GM04503 (cell line): ENCODE measurements around the gene KIFC3.
"Not testable (repeated sequence)": the region's sequence is repeated elsewhere in the genome, so short reads cannot be mapped to it uniquely, and the experiment has no call there.

Experiments used
- DNase-seq: peaks from one replicate; pipeline ENCODE4 v3.0.0-alpha.2; 2012; ENCODE audit warnings: low read depth

Gene KIFC3, protein sequence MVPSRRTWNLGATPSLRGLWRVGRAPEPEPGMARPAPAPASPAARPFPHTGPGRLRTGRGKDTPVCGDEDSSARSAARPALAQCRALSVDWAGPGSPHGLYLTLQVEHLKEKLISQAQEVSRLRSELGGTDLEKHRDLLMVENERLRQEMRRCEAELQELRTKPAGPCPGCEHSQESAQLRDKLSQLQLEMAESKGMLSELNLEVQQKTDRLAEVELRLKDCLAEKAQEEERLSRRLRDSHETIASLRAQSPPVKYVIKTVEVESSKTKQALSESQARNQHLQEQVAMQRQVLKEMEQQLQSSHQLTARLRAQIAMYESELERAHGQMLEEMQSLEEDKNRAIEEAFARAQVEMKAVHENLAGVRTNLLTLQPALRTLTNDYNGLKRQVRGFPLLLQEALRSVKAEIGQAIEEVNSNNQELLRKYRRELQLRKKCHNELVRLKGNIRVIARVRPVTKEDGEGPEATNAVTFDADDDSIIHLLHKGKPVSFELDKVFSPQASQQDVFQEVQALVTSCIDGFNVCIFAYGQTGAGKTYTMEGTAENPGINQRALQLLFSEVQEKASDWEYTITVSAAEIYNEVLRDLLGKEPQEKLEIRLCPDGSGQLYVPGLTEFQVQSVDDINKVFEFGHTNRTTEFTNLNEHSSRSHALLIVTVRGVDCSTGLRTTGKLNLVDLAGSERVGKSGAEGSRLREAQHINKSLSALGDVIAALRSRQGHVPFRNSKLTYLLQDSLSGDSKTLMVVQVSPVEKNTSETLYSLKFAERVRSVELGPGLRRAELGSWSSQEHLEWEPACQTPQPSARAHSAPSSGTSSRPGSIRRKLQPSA

DNA sequence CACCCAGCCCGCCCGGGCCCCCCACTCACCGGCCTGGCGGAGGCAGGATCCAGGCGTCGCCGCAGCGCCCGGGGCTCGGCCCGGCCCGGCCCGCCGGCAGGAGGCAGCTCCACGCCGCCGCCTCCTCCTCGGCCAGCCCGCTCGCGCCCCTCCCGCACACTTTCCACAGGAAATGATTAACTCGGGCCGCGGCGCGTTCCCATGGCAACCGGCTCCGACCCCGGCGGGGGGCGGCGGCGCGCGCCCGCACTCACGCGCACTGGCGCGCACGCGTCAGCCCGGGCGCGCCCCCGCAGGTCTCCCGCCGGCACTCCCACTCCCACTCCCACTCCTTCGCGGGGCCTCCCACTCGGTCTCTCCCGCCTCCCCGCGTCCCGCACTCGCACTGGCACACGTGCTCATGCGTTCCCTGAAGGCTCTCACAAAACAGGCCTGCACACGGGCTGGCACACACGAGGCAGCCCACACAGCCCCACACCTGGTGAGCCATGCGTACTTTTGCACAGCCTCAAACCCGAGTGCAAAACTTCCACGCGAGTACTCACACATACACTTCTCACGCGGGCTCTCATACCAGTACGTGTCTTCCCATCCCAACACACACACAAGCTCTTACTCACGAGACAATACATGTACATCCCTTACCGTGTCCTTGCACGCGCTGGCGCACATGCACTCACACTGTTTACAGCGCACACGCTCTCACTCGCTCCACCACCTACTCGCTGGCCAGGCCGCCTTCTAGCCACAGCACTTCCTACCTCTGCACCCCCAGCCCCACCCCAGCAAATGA lies at the start of gene KIFC3:
Gene KIFC3, minus strand, starts transcription at position 151 of the 793 bp plus-strand sequence. CDS start 4,248 bp downstream, outside the sequence.
- DNase-seq = no peak

DNA sequence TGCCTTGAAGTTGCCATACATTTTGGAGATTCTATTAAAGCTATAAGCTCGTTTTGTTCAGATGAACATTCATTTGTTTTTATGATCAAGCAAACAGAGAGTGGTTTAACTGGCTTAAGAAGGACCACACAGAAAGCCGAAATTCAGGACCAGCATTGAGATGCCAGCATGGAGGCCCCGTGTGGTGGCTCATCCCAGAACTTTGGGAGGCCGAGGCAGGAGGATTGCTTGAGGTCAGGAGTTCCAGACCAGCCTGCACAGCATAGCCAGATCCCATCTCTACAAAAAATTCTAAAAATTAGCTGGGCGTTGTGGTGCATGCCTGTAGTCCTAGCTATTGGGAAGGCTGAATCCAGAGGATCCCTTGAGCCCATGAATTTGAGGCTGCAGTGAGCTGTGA lies 45.9 kb upstream of the KIFC3 start:
- DNase-seq = no peak

DNA sequence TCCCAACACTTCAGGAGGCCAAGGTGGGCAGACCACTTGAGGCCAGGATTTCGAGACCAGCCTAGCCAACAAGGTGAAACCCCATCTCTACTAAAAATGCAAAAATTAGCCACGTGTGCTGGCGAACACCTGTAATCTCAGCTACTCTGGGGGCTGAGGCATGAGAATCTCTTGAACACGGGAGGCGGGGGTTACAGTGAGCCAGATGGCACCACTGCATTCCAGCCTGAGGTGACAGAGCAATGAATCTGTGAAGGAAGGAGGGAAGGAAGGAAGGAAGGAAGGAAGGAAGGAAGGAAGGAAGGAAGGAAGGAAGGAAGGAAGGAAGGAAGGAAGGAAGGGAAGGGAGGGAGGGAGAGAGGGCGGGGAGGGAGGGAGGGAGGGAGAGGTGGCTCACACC lies 44.6 kb upstream of the KIFC3 start:
- DNase-seq = not testable (repeated sequence)

DNA sequence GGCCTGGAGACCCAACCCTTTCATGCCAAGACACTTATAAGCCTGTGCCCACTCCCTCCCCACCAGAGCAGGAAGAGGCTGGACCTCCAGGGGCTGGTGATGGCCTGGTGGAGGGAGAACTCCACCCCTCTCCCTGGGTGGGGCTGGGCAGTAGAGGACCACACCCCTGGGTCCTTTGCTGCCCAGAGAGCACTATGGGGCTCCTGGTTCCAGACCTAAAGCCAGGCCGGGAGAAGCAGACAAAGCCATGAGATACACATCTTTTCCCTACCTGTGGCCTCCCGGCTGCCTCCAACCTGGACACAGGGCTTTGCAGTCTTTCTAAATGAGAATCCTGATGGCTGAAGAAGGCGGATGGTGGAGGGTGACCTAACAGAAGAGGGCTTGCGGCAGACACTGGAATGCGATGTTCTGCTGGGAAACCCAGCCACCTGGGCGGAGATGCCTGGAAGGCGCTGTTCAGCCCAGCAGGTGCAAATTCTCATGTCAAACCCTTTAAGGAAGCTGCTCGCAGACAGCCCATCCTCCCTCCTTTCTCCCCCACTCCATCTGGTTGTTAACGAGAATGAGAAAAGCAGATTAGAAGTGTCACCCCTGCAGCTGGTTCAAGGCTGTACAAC lies 43.9 kb upstream of the KIFC3 start:
- no peak for DNase-seq

DNA sequence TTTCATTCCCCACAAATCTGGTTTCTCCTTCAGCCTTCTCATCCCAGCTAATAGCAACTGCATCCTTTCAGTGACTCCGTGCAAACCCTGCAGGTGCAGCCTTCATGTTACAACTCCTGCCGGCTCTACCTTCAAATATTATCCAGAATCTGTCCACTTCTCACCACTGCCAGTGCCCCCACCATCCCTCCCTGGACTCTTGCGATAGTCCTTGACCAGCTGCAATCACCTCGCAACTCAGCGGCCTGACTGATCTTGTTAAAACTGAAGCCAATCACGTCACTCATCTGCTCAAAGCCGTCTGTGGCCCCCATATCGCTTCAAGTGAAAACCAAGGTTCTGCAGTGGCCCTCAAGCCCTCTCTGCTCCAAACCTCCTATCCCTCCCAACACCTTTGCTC lies 42.8 kb upstream of the KIFC3 start:
- DNase-seq = no peak

DNA sequence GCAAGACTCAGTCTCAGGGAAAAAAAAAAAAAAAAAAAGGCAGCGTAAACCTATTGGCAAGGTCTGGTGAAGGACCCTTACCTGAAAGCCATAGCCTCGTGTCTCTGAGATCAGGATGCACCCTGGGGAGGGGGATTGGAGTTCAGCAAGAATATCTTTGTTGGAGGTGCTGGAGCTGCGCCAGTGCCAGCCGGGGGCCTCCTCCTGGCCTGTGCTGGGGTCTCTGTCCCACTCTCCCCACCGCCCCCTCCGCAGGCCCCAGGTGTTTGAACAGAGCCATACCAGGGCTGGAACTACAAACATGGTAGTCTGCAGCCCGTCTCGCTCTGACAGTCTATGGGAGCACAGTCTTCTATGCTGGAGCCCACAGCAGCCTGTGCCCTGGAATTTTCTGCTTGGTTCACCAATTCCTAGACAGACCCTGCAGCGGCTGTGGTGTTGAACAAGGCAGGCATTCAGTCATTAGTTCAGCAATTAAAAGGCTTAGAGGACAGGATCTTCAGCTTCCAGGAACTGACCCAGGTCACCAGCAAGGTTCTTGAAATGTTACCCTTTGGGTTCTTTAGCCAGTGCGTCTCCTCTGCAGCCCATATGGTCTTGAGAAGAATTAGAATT lies 42.2 kb upstream of the KIFC3 start:
- DNase-seq = no peak

DNA sequence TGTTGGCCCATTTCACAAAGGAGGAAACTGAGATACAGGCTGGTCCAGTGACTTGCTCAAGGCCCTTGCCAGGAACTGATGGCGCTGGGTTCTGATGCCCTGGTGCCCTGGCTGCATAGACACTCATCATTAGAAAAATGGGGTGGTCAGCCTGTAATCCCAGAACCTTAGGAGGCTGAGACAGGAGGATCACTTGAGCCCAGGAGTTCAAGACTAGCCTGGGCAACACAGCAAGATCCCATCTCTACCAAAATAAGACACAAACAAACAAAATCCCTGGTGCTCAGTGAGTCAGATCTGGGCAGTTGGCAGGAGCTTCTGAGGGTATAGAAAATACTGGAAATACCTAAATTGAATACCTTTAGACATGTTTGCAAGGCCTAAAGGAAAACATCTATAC lies 41.1 kb upstream of the KIFC3 start:
- no peak for DNase-seq

DNA sequence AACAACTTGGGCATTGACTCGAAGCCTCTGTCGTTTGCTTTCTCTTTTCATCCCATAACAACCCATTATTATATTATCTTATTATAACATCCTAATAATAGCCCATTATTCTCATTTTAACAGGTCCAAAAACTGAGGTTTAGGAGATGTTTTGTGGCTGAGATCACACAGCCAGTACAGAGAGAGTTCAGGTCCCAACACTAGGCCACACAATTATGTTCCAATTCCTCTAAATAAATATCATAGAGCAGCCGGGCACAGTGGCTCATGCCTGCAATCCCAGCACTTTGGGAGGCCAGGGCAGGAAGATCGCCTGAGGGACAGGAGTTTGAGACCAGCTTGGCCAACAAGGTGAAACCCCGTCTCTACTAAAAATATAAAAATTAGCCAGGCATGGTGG lies 40.3 kb upstream of the KIFC3 start:
- DNase-seq = no peak

DNA sequence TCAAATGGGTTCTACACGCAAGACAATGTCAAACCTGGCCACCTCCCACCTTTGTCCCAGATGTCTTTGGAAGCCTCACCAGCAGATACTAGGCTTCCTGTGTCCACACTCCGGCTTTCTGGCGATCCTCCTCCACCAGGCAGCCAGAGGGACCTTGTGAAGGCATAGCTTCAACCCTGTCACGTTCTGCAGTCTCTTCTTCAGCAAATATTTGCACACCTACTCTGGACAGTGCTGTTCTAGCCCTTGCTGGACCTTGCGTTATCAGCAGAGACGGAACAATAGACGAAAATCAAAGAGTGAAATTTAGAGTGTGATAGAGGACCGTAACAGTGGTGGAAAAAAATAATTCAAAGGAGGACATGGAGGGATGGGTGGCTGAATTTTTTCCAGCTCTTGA lies 38.5 kb upstream of the KIFC3 start:
- no peak for DNase-seq

DNA sequence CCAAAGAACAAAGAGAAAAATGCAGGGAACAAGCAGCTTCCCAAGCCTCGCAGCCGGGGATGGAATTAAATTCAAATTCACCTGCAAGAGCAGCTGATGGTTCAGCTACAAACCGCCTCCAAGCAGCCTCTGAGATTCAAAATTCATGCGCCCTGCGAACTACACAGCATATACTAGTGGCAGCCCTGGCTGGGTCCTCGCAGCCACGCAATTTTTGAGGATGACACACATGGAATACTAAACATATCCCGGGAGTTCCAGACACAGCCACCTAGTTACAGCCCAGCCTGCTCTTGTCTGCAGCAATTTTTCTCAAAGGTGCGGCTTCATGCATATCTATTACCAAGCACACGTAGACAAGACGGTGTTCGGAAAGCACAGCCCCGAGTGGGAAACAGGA lies 35.9 kb upstream of the KIFC3 start:
- no peak for DNase-seq

DNA sequence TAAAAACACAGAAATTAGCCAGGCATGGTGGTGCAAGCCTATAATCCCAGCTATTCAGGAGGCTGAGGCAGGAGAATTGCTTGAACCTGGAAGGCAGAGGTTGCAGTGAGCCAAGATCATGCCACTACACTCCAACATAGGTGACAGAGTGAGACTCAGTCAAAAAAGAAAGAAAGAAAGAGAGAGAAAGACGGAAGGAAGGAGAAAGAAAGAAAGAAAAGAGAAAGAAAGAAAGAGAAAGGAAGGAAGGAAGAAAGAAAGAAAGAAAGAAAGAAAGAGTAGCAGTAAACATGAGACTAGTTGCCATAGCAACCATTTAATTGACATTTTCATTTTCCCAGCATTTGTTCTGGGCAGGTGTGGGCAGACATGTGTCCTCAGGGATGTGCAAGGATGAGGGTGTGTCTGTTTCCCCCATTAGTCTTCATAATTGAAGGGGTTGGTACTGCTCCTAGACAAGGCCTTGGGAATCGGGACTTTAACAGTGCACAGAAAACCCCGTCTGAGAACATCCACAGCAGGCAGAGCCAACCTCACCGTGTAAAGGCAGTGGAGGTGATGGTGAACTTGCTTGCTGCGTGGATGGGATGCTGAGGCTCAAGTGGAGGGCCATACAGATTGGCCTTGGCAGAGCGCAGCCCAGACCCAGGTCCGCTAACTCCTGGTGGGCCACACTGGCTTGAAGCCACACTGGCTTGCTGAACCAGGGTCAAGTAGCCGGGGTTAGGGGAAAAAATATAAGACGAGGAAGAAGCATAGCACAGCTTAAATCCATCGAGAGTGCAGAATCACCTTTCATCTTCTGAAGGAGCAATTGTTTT lies 35.2 kb upstream of the KIFC3 start:
- DNase-seq = no peak

DNA sequence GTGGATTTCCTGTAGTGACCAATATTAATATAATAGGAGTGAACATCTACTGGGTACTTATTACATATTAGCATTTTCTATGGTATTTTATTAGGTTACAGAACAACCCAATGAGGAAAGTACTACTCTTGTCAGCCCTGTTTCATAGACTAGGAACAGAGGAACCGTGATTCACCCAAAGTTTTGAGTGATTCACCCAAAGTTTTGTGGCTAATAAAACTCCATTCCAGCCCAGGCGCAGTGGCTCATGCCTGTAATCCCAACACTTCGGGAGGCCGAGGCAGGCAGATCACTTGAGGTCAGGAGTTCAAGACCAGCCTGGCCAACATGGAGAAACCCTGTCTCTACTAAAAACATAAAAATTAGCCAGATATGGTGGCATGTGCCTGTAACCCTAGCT lies 33.1 kb upstream of the KIFC3 start:
- DNase-seq = peak; percentile 31

DNA sequence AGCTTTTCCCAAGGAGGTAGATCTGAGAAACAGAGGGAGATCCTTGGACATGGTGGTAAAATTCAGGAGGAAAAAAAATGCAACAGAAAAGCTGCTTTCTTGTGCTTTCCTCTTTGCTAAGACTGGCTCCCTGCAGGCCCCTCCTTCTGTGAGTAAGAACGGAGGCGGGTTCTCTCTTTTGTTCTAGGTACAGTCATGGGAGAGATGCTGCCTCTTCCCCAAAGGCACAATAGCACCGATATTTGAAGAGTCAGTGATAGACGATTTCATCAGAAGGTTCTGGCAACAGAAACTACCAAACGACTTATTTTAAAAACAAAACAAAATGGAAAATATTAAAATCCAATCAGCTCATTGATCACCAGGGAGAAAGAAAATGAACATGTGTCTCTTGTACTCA lies 32.6 kb upstream of the KIFC3 start:
- no peak for DNase-seq

DNA sequence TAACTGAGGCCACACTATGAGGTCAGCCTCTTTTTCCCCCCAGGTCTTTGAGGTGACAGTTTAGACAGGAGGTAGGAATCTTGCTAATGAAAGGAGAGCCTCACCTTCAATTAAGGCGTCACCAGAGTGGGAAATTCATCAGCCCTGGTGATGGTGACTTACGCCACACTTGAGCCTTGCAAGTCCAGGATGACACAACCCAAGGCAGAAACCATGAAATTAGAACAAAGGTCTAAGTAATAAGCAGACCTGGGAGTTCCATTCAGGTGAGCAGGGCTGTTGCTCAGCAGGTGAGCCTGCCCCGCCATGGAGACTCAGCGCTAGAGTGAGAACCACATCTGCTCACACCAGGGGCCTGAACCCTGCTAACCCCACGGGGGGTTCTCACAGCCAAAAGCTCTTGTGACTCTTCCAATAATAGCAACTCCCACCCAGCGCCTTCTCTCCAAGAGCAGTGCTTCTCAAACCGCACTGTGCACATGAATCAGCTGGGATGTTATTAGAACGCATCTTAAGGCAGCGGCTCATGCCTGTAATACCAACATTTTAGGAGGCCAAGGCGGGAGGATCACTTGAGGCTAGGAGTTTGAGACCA lies 28.7 kb upstream of the KIFC3 start:
- no peak for DNase-seq

DNA sequence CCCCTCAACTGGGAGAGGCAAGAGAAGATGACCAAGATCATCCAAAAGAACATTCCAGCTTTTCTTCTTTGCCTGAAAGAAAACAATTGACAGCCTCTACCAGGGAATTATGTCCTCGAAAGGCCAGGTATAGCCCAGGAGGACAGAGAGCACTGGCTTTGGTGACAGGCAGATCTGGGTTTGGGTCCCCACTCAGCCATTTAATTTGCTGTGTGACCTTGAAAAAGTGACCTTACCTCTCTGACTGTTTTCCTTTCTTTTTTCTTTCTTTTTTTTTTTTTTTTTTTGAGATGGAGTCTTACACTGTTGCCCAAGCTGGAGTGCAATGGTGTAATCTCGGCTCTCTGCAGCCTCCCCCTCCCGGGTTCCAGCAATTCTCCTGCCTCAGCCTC lies 27.7 kb upstream of the KIFC3 start:
- DNase-seq = no peak

DNA sequence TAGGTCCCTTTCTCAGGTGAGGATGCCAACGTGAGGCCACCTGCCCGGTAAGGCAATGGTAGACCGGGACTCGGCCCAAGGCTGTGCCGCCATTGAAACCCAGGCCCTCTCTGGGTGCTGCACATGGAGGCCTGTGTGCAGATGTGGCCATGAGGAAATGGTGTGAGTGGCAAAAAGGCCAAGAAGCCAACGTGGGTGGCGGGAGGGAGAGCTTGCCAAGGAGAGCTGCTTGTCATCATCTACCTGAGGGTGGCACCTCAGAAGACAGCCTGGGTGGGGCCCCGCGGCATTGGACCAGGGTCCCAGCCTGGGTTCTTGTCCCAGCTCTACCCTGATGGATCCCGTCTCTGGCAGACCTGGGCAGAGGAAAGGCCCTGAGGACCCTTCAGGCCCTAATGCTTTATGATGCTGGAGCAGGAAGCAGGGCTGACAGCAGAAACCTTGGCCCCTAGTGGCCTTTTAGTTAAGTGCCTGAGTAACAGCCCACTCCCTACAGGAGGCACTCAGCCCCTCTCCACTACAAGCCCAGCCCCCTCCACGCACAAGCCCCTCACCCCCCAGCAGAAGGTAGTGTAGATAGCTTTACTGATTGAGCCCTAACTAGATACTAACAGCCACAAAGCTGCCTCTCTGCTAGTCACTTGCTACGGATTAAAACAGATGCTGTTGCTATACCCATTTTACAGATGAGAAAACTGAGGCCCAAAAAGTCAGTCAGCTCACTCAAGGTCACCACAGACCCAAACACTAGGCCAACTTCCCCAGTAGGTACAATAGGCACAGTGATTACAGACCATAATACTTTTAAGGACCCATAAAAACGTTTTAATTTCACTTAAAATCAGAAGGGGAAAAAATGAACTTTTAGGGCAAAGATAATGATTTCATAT lies 26.2 kb upstream of the KIFC3 start:
- DNase-seq = no peak

DNA sequence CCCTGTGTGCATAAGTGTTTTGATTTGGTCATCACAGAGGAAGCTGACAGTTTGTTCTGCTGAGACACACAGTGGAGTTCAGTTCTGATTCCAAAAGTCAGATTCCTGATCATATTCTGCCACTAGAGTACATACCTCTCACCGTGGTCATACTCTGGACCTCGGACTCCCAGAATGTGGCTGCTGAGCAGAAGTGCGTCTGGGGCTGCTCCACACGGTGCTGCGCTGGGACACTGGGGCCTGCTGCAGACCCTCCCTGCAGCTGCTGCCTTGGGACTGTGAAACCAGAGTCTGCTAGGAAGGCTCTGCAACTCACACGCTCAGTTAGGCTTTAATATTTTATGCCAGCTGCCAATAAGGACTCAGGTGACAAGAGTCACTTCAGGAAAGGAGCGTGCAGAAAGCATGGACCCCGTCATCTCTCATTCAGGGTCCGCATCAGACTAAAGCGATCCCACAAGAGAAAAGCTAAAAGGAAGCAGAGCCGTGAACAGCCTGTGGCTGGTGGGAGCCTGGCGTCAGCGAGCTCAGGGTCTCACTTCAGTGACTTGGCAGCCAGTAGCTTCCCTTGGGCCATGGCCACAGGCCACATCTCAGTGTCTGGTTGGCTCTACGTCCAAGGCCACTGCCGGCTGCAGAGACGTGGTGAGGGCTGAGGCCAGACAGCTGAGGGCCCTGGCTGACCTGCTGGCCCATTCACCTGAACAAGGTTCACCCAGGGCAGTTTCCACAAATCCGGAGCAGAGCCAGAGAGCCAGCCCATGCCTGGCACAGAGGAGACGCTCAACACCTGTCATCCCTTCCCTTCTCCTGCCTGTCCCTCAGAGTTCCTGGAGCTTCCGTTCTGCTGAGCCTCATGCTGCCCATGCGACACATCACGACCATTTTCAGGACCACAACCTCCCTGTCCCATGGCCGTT lies 24.7 kb upstream of the KIFC3 start:
- no peak for DNase-seq

DNA sequence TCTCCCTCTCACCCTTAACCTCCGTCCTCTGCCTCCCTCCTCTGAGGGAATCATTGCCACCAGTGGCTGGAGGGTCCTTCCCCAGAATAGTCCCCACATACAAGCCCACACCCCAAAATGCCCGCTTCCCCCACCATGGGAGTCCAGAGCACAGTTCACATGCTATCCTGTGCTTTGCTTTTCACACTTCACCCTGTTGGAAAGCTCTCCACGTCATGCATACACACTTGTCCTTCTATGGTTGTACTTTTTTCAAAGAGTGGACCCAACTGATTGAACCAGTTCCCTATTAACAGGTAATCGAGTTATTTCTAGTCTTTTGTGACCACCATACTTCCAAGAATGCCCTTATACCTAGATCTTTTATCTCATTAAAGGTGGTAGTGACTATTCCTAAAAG lies 23.8 kb upstream of the KIFC3 start:
- DNase-seq = no peak
